HL-60/S4 treated with phorbol 12-myristate 13-acetate at 8.2 ng/mL for 4 days and 3 days (cell line): ENCODE data around the gene LARP4B.
"Not testable (repeated sequence)": the region's sequence is repeated elsewhere in the genome, so short reads cannot be mapped to it uniquely, and the experiment has no call there.

Experiments
- in situ Hi-C: fragments of 300-500 bp; cut with MboI; formaldehyde crosslinking; loops from 2 replicates; pipeline ENCODE4 v1.15.0; 2022; ENCODE audit warnings: low sequenced_read_pairs

LARP4B gene

GRCh38 chr10:958856-959255 is 27.4 kb upstream of the LARP4B start:
- in situ Hi-C loops: no loop called here

- in situ Hi-C loops: no loop called here
Measured at GRCh38 chr10:958106-958505, 26.6 kb upstream of the LARP4B start.

DNA sequence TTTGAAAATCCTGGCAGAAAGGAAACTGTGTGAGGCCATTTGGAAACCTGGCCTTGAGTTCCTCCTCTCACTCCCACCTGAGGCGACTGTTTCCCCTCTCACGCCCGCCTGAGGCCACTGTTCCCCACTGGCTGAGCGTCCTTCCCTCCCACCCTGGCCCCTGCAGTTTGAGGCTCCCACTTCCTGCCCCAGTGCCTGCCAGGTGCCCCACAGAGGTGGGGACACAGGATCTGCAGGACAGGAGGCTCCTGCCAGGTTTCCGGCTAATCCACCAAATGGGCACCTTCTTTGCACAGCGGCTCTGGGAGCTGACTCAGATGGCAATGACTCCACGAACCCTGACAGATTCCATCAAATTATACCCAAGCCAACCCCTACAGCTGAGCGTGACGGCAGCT is 24.3 kb upstream of the LARP4B start:
- in situ Hi-C loops: no loop called here

DNA sequence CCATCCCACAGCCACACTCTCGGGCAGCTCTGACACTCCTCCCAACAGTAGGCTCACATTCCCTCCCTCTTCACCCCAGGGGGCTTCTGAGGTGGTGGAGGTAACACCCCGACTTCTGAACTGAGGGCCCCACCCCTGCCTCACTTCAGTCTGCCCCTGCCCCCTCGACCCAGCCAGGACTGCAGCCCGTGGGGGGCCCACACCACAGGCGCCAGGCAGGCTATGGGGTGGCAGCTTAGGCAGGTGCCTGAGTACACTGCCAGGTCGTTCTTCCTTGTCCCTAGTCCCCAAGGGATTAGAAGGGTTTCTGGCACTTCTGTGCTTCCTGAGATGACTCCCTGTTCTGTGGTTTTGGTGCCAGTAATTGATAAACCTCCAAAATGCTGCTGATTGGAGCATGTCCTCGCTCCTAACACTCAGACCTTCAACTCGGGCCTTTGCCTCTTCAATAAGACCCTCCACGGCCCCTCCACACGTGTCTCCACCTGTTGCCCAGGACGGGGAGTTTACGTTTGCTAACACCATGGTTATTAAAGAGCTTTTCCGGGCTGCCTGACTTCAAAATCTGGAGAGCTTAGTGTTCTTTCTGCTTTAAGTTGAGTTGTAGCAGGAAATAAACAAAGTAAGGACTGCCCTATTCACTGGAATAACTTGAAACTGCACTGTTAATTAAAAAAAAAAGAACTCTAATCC is 23.8 kb upstream of the LARP4B start:
- in situ Hi-C loops: no loop called here

GRCh38 chr10:954396-954795 is 22.9 kb upstream of the LARP4B start:
- in situ Hi-C loops: no loop called here

DNA sequence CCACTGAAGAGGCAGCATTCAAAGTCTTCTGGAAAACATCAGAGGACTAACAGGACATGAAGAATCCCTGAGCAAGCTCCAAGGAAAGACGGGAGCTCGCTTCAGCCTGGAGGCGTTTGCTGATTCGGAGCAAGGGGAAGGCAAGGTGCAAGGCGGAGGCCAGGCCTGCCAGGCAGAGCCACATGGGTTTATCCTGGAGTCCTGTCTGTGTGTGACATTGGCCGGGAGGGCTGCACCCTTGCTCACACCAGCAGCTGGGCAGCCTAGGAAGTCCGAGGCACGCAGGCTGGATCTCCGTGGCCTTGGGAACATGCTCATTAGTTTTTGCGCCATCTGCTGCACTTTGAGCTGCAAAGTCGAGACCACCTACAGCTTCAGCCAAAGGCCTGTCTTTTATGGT is 22.3 kb upstream of the LARP4B start:
- in situ Hi-C loops: no loop called here

DNA sequence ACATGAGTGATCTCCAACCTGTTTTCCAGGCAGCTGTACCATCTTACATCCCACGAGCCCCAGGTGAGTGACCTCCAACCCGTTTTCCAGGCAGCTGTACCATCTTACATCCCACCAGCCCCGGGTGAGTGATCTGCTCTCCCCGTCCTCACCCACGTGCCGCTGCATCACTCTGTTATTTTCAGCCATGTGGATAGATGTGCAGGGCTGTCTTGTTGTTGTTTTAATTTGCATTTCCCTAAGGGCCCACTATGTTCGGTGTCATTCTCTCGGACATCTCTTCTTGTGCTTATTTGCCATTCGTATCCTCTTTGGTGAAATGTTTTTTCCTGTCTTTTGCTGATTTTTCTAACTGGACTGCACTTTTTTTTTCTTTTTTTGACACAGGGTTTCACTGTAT is 17.9 kb upstream of the LARP4B start:
- in situ Hi-C loops: no loop called here

DNA sequence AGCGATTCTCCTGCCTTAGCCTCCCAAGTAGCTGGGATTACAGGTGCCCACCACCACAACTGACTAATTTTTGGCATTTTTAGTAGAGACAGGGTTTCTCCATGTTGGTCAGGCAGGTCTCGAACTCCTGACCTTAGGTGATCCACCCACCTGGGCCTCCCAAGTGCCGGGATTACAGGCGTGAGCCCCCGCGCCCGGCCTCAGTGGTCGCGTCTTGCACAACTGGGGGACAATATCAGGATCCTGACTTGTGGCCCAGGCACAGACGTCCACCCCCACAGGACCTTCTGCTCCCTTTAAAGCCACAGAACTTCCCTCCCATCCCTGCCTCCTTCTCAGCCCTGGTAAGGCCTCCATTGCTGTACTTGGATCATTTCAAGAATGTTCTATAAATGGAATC is 16.8 kb upstream of the LARP4B start:
- in situ Hi-C loops: no loop called here

DNA sequence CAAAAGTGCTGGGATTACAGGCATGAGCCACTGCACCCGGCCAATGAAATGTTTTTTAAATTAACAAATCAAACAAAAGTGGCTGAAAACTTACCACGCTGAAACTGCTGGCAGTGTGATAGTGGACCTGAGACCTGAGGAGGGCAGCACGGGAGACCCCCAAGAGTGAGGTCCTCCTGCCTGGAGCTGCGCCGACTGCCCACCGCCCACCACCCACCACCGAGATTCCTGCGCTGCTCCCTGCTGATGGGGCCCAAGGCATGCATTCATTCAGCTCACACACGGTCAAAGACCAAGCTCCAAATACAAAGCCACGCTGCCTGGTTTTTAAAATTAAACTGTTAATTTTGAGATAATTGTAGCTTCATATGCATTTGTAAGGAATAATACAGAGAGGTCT is 16.4 kb upstream of the LARP4B start:
- in situ Hi-C loops: no loop called here

DNA sequence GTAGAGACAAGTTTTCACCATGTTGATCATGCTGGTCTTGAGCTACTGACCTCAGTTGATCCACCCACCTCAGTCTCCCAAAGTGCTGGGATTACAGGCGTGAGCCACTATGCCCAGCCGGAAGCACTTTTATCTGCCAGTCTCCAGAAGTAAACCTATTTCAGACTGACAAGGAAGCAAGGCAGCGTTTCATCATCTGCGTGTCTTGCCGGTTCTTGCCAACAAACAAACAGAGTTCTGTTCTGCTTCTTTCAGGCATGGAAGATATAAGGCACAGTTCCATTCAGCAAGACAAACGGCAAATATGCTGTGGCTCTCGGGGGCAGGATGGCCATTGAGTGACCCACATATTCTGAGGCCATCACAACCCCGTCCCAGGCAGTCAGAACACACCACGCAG is 15.5 kb upstream of the LARP4B start:
- in situ Hi-C loops: no loop called here

GRCh38 chr10:945778-946177 is 14.3 kb upstream of the LARP4B start:
- in situ Hi-C loops: no loop called here

- in situ Hi-C loops: no loop called here
Measured at GRCh38 chr10:944034-944831, 12.7 kb upstream of the LARP4B start.

DNA sequence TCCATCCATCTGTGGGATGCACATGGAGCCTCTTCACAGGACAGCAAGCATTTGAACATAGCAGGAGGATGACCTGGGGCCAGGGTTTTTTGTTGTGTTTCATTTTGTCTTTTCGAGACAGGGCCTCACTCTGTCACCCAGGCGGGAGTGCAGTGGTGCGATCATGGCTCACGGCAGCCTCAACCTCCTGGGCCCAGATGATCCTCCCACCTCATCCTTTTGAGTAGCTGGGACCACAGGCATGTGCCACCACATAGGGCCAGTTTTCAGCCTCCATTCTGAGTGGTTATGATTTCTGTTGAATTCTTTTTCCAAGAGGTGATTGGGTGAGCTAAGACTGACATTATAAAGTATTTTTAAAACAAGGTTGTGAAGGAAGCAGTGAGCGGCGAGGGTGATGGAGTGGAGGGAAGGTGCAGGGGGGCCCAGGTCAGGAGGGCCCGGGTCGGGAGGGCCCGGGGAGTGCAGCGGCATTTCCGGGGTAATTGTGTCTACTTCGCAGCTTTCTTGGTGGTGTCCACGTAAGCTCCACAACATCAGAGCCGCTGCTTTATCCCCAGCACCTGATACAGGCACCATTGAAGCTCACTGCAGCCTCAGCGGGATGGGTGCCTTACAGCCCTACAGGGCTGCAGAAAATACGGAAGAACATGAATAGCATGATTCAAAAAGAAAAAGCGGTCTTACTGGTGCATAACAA is 12.0 kb upstream of the LARP4B start:
- in situ Hi-C loops: no loop called here

DNA sequence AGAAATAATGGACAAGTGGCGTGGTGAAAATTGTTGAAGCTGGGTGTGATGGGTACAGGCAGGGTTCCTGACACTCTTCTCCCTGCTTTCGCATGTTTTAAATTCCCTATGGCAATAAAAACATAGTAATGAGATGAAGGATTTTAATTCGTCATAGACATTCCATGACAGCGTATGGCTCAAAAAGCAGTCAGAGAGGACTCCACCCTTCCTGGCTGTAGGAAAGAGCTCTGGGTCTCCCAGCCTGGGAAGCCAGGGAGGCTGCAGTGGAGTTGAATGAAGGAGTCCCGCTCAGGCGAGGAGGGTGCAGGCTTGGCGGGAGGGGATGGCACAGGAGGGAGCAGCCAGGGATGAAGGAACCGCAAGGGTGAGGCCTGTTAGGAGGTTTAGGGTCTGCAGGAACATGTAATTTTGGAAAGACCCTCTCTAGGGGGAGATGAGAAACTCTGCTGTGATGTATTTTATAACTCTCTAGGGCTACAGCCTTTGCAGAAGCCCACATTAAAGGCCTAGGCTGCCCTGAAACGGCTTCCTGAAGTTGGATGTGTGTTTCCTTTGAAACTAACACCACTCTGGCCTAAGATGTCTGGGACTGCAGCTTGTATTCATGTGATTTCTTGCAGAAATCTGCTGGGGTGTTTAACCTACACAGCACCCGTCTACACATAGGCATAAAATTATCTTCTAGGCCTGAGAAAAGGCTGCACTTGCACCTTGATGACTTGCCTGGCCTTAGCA is 7.6 kb upstream of the LARP4B start:
- in situ Hi-C loops: no loop called here

GRCh38 chr10:934746-935406 is 3.4 kb upstream of the LARP4B start:
- in situ Hi-C loops: no loop called here

- in situ Hi-C loops: not testable (repeated sequence)
Measured at GRCh38 chr10:934165-934564, 2.7 kb upstream of the LARP4B start.

- in situ Hi-C loops: no loop called here
Measured at GRCh38 chr10:932589-932988, 1.1 kb upstream of the LARP4B start.

DNA sequence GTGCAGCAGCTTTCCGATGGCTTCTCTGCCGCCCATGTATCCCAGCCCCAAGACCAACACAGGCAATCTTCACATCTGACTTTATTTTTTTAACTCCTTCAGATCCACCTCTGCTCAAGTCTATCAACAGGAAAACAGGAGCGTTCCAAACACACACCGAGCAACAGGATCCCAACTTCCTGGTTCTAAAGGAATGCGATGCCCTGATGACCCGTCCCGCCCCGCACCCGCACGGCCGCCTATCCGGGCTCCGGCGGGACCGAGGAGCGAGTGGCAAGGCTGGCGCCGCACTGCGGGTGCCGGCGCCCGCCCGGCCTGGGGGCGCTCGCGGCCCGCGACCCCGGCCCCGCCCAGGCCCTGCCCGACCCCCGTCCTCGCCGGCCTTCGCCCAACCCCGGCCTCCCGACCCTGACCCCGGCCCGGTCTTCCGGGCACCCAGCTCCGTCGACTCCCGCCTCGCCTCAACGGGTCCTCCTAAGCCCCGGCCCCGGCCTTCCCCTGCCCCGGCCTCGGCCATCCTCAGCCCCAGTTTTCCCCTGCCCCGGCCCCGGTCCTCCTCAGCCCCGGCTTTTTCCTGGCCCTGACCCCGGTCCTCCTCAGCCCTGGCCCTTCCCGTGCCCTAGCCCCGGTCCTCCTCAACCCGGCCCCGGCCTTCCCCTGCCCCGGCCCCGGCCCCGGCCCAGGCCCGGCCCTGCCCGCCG is 730 bp downstream of the LARP4B start:
- in situ Hi-C loops: no loop called here

DNA sequence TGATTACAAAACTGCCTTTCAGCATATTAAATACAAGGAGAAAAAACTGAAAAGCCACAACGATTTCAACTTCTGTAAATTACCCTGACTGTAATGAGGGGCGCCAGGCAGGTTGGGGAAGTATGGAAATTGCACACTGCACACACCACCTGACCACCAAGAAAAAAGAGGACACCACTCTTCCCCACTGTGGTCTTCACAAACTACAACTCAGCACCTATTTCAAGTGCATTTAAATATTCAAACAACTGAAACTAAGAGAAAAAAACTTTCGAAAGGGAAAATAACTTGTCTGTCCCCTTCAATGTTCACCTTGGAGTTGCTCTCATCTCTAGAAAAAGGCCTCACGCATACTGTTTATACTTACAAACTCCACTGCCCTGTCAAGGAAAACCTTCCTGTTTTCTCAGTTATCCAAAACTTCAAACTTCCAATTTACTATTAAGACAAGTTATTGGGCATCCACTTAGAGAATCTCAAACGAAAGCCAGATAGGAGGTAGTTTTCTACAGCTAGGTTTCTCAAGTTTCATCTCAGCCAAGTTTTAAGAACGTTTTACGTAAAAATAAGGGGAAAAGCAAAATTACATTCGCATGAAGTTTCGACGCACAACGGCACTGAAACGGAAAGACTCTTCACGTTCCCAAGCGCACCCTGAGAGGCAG is 1.4 kb downstream of the LARP4B start:
- in situ Hi-C loops: no loop called here

GRCh38 chr10:927131-927530 is 4.4 kb downstream of the LARP4B start:
- in situ Hi-C loops: no loop called here
